Lower lobe of right lung (tissue), 2 donors: Measurements from ENCODE around the gene PYCR2. TPM values are rescaled to one million over a fixed set of nuclear protein-coding genes. Genes with fewer than 3 reads are reported as not detected.

ENCODE experiments used
- ATAC-seq, 2 donors: fragments of 200-7000 bp; cut with Tn5 transposase; one replicate each; pipeline ENCODE4 v1.9.1; 2020 to 2022; ENCODE audit warnings: mild to moderate bottlenecking in 2 of 2, moderate library complexity in 2 of 2
- DNase-seq: peaks from one replicate; pipeline ENCODE4 v3.0.0-alpha.2; 2020
- H3K27ac ChIP-seq: fragments of 200-600 bp; one replicate; pipeline ENCODE4 v1.8.0; 2022
- H3K27me3 ChIP-seq: fragments of 200-600 bp; one replicate; pipeline ENCODE4 v1.8.0; 2022; ENCODE audit warnings: low read depth
- H3K36me3 ChIP-seq: fragments of 200-600 bp; one replicate; pipeline ENCODE4 v1.8.0; 2022; ENCODE audit warnings: mild to moderate bottlenecking
- H3K4me1 ChIP-seq: fragments of 200-600 bp; one replicate; pipeline ENCODE4 v1.8.0; 2022
- H3K4me3 ChIP-seq: fragments of 200-600 bp; one replicate; pipeline ENCODE4 v1.8.0; 2022; ENCODE audit warnings: mild to moderate bottlenecking
- H3K9me3 ChIP-seq: fragments of 200-600 bp; one replicate; pipeline ENCODE4 v1.8.0; 2022
- CTCF ChIP-seq: fragments of 200-600 bp; IDR thresholded peaks from one replicate; pipeline ENCODE4 v1.8.0; 2022; ENCODE audit warnings: antibody characterized with exemption, mild to moderate bottlenecking
- intact Hi-C: fragments of 100-400 bp; cut with DNase I; formaldehyde crosslinking; loops from one replicate; pipeline ENCODE4 v1.11.0; 2022
- total RNA-seq: library from RNA; stranded (reverse); fragmentation: NEBNext Ultra II Directional; extraction: Animal tissue kit (Norgen Biotek cat#: 25700); gene quantifications from one replicate; pipeline ENCODE4 v1.2.1, GENCODE V29; 2021
- donor health status: DM: no; HTN: yes; CAD: no; lungs with severe emphysema.

Gene PYCR2
- total RNA-seq, 1 donor from 2014 or later, result 73.2 TPM

DNA sequence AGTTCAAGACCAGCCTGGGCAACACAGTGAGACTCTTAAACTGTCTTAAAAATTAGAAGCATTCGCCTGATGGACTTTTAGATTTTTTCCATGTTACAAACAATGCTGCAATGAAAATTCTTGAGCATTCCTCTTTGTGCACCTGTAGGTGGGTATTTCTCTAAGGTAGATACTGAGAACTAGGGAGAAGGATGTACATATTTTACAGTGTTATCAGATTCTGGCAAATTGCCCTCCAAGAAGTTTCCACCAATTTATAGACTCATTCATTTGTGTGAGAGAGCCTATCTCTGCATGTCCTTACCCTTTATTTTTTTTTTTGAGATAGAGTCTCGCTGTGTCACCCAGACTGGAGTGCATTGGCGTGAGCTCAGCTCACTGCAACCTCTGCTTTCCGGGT is 29.3 kb upstream of the PYCR2 start:
- Histone ChIP-seq H3K4me1 (no peaks in the 10 kb centered on the region), H3K9me3 (no peaks in the 10 kb centered on the region), H3K36me3 (no peaks in the 10 kb centered on the region), H3K27ac (no peak overlapping the region), H3K27me3 (no peaks in the 10 kb centered on the region), H3K4me3 (no peak overlapping the region)
- TF ChIP-seq CTCF, result no peak
- intact Hi-C loops, result no loop called here
- DNase-seq, result no peak
- no peak for ATAC-seq

GRCh38 chr1:225950905-225951497 is 27.0 kb upstream of the PYCR2 start:
- no peak for TF ChIP-seq CTCF
- intact Hi-C loops, result no loop called here
- Histone ChIP-seq H3K9me3 (no peaks in the 10 kb centered on the region), H3K36me3 (no peaks in the 10 kb centered on the region), H3K27ac (no peak overlapping the region), H3K27me3 (no peaks in the 10 kb centered on the region), H3K4me1 (no peaks in the 10 kb centered on the region), H3K4me3 (no peak overlapping the region)
- ATAC-seq (no peak), DNase-seq (no peak)

DNA sequence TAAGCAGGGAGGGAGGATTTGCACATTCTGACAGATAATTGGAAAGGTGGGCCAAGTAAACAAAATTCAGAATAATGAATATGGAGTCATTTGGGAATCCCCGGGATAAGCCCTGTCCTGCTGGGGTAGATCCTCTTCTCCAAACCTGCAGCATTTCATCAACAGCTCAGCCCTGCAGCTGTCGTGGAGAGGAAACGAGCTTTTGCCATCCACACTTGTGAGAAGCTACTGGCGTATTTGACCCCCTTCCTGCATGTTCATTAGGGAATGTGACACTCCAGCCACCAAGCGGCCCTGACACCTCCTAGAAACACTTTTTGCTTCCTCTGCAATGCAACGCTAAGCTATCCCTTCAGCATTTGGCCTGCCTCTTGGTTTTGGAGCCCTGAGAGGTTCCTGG is 25.0 kb upstream of the PYCR2 start:
- ATAC-seq, result no peak
- Histone ChIP-seq H3K36me3 (no peaks in the 10 kb centered on the region), H3K9me3 (no peaks in the 10 kb centered on the region), H3K27me3 (no peaks in the 10 kb centered on the region), H3K27ac (no peak overlapping the region), H3K4me1 (no peaks in the 10 kb centered on the region), H3K4me3 (no peak overlapping the region)
- no peak for DNase-seq
- TF ChIP-seq CTCF, result no peak
- intact Hi-C loops, result no loop called here

DNA sequence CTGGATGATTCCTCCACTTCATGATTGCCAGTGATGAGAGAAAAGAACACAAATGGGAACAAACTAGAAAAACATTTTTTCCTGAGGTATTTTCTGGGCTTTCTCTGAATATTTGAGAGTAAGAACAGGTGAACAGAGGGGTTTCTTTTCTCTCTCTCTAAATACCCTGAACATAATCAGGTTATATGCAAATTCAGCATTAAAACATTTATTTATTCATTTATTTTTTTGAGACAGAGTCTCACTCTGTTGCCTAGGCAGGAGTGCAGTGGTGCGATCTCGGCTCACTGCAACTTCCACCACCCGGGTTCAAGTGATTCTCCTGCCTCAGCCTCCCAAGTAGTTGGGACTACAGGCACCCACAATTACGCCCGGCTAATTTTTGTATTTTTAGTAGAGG is 22.8 kb upstream of the PYCR2 start:
- H3K9me3 ChIP-seq, result no peaks in the 10 kb centered on the region
- ATAC-seq, result no peak
- no peaks in the 10 kb centered on the region for H3K27me3 ChIP-seq
- no peak for DNase-seq
- no peak for TF ChIP-seq CTCF
- H3K36me3 ChIP-seq, result no peaks in the 10 kb centered on the region
- intact Hi-C loops, result no loop called here
- H3K4me3 ChIP-seq, result no peak overlapping the region
- no peak overlapping the region for H3K27ac ChIP-seq
- H3K4me1 ChIP-seq, result peaks cover 2% of the 10 kb centered on the region

DNA sequence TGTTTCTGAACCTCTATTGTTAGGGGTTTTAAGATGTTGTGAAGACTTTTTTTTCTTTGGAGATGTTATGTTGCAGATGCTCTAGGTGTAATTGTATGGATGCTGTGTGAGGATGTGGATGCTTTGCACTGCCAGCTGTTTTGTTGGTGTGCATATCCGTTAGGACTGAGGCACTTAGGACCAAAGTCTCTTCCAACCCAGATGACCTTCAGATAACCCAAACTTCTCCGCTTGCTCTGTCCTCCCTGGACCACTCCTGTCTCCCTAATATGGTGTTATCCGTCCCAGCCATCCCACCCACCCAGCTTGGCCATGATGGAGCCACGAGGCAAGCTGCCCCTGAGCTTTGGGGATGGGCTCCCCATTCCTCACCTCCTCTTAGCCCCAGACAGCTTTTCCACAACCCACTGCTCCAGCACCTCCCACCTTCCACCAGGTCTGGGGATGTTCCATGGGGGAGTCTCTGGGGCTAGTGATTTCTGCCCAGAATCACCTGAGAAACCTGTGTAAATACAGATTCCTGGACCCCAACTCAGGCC is 22.1 kb upstream of the PYCR2 start:
- Histone ChIP-seq H3K4me1 (peaks cover 9% of the 10 kb centered on the region), H3K9me3 (no peaks in the 10 kb centered on the region), H3K4me3 (no peak overlapping the region), H3K27ac (no peak overlapping the region), H3K27me3 (no peaks in the 10 kb centered on the region), H3K36me3 (no peaks in the 10 kb centered on the region)
- no peak for TF ChIP-seq CTCF
- DNase-seq (no peak), ATAC-seq (no peak)
- intact Hi-C loops, result no loop called here
